Left lobe of liver (tissue), 1 donor: ENCODE results near the gene SART3. TPM values are rescaled to one million over a fixed set of nuclear protein-coding genes. Genes with fewer than 3 reads are reported as not detected.

Source experiments
- total RNA-seq: library from RNA; stranded (reverse); gene quantifications from one replicate; pipeline ENCODE4 v1.2.1, GENCODE V29; 2021
- donor health status: DM: no; HTN: yes; CAD: no.

Gene SART3
- total RNA-seq, 1 donor from 2014 or later = 13.7 TPM

Other genes starting within 250 kb of the SART3 start
- gene CMKLR1, start 221.9 kb downstream of the SART3 start, total RNA-seq = 3.8 TPM
- gene FICD, start 45.9 kb downstream of the SART3 start, total RNA-seq = 4.6 TPM
- gene ISCU, start 1.4 kb upstream of the SART3 start, total RNA-seq = 45.2 TPM
- gene TMEM119, start 36.9 kb upstream of the SART3 start, total RNA-seq = 0.23 TPM
- 2.4 TPM for gene SELPLG, start 72.7 kb upstream of the SART3 start, total RNA-seq
- 39.2 TPM for gene CORO1C, start 170.3 kb upstream of the SART3 start, total RNA-seq